ENCODE measurements around the gene THSD4. TPM values are rescaled to one million over a fixed set of nuclear protein-coding genes. Genes with fewer than 3 reads are reported as not detected.

Gene THSD4
- total and polyA plus RNA-seq, 8 donors = 15.7 to 43.3 (median 19.1) TPM

DNA sequence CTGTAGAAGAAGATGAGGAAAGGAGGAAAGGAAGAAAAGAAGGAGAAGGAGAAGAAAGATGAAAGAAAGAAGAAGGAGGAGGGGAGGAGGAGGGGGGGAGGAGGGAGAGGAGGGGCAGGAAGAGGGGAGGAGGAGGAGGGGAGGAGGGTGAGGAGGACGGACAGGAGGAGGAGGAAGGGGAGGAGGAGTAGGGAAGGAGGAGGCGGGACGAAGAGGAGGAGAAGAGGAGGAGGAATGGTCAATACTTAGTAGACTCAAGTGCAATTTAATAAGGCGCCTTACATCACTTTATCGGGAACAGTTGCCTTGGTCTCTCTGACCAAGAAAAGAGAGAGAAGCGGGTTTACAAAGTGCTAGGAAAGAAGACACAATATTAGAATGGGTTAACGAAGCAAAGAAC, 671.4 kb downstream of the THSD4 start:
- TF ChIP-seq, protein P1, sequence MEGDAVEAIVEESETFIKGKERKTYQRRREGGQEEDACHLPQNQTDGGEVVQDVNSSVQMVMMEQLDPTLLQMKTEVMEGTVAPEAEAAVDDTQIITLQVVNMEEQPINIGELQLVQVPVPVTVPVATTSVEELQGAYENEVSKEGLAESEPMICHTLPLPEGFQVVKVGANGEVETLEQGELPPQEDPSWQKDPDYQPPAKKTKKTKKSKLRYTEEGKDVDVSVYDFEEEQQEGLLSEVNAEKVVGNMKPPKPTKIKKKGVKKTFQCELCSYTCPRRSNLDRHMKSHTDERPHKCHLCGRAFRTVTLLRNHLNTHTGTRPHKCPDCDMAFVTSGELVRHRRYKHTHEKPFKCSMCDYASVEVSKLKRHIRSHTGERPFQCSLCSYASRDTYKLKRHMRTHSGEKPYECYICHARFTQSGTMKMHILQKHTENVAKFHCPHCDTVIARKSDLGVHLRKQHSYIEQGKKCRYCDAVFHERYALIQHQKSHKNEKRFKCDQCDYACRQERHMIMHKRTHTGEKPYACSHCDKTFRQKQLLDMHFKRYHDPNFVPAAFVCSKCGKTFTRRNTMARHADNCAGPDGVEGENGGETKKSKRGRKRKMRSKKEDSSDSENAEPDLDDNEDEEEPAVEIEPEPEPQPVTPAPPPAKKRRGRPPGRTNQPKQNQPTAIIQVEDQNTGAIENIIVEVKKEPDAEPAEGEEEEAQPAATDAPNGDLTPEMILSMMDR (IDR thresholded peaks at IDR 0.05) = no peak
- no peaks in the 10 kb centered on the region for H3K36me3 ChIP-seq
- H3K9me3 ChIP-seq = no peaks in the 10 kb centered on the region
- H3K4me3 ChIP-seq = no peak overlapping the region
- no peaks in the 10 kb centered on the region for H3K4me1 ChIP-seq
- intact Hi-C loops (cut with DNase I) = no loop called here
- H3K27me3 ChIP-seq = no peaks in the 10 kb centered on the region
- H3K27ac ChIP-seq = no peak overlapping the region
- no peak for ATAC-seq
- no peak for DNase-seq

DNA sequence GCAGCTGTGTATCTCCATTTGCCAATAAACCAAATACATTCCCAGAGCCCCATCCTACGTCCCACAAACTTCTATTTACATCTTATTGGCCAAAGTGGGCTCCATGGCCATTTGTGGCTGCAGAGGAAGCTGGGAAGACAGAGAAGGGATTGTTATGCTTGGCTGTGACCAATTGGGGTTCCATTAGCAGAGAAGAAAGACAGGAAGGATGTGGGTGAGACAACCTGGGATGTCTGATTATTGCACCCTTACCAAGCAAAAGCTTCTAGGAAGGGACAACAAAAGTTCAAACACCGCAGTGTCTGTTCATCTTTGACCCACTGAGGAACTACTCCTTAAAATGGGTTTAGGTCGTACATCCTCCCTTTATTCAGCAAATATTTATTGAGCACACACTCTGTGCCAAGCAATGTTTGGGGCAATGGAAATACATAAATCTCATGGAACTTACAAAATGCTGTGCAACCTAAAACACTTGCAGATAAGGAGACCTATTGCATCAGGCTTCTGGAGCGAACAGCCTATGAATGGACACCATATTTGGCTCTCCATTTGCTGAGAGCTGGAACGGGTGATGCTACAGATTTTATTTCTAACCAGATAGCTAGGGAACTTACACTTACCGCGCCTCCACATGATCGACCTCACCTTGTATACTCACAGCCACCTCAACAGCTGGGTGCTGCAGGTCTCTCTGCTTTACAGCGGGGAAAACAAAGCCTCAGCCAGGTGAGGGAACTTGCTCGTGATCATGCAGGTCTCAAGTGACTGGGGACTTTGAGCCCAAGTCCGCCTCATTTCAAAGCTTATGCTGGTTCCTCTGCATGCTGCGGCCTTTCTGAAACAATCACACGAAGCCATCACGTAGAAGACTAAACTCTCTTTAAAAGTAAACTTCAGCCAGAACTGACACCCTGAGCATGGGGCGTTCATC, 673.6 kb downstream of the THSD4 start:
- Histone ChIP-seq H3K36me3 (no peaks in the 10 kb centered on the region), H3K27ac (no peak overlapping the region), H3K4me1 (no peaks in the 10 kb centered on the region), H3K27me3 (no peaks in the 10 kb centered on the region), H3K4me3 (no peak overlapping the region), H3K9me3 (no peaks in the 10 kb centered on the region)
- DNase-seq = no peak
- intact Hi-C loops (cut with DNase I) = no loop called here
- ATAC-seq = no peak
- TF ChIP-seq, protein P1 (IDR thresholded peaks at IDR 0.05) = no peak

DNA sequence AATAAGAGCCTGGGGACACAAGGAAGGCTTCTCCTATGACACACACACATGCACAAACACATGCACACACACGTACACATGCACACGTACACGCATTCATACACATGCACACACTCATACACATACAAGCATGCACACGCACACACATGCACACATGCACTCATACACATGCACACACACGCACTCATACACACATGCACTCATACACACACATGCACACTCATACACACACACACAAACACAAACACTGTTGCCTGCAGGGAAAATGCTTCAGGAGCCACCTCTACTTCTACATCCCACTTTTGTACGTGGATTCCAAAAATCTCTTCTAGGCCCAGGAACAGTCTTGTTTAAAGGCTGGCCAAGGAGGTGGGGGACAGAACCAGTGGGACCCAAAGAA, 674.3 kb downstream of the THSD4 start:
- Histone ChIP-seq H3K4me1 (no peaks in the 10 kb centered on the region), H3K27ac (no peak overlapping the region), H3K27me3 (no peaks in the 10 kb centered on the region), H3K9me3 (no peaks in the 10 kb centered on the region), H3K4me3 (no peak overlapping the region), H3K36me3 (no peaks in the 10 kb centered on the region)
- DNase-seq (no peak), ATAC-seq (no peak)
- intact Hi-C loops (cut with DNase I) = no loop called here
- TF ChIP-seq, protein P1 (IDR thresholded peaks at IDR 0.05) = no peak

DNA sequence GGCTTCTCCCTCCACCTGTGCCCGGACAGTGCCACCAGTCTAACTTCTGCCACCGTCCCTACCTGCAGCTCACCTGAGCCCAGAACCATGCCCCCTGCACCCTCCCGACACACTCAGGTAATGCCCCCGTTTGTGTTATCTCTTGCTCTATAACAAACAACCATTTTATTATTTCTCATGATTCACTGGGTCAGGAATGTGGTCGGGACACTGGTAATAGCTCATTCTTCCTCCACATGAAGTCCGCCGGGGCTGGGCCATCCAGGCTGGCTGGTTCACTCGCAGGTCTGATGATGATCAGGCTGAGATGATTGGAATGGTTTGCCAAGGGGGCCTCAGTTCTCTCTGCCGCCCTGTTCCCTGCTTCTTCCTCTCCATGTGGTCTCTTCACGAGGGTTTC, 674.8 kb downstream of the THSD4 start:
- TF ChIP-seq, protein P1 (IDR thresholded peaks at IDR 0.05) = no peak
- Histone ChIP-seq H3K4me1 (no peaks in the 10 kb centered on the region), H3K27ac (no peak overlapping the region), H3K27me3 (no peaks in the 10 kb centered on the region), H3K4me3 (no peak overlapping the region), H3K36me3 (no peaks in the 10 kb centered on the region), H3K9me3 (no peaks in the 10 kb centered on the region)
- ATAC-seq (peak; percentile 25), DNase-seq (no peak)
- intact Hi-C loops (cut with DNase I) = no loop called here

DNA sequence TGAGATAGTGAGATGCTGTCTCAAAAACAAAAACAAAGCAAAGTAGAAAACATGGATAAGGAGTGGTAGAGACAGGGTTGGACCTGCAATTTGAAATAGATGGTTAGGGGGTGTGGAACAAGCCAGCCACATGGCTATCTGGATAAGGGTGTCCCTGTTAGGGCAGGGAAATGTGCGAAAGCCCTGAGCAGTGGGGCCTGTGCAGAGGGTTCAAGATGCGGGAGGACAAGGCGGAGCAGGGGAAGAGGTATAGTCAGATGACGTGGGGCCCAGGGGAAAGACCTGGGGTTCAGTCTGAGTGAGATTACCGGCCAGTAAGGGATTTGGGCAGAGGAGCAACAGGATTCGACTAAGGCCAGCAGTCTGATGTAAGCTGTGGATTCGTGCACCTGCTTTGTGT, 676.7 kb downstream of the THSD4 start:
- Histone ChIP-seq H3K27ac (no peak overlapping the region), H3K9me3 (no peaks in the 10 kb centered on the region), H3K27me3 (no peaks in the 10 kb centered on the region), H3K36me3 (no peaks in the 10 kb centered on the region), H3K4me1 (no peaks in the 10 kb centered on the region), H3K4me3 (no peak overlapping the region)
- TF ChIP-seq, protein P1 (IDR thresholded peaks at IDR 0.05) = no peak
- intact Hi-C loops (cut with DNase I) = no loop called here
- no peak for ATAC-seq
- DNase-seq = no peak
